HepG2 (cell line): ENCODE measurements around the gene VSNL1. TPM values are rescaled to one million over a fixed set of nuclear protein-coding genes. Genes with fewer than 3 reads are reported as not detected.
A peak's percentile ranks its signal among the peaks of the same experiment; 100 is the strongest.

Source experiments
- ATAC-seq: fragments of 200-7000 bp; cut with Tn5 transposase; 3 replicates; pipeline ENCODE4 v1.9.1; 2020; ENCODE audit warnings: mild to moderate bottlenecking, moderate library complexity
- BruUV-seq: library from RNA; stranded (reverse); fragments of 400-500 nt; replicated peaks from 2 replicates; lab custom pipeline; 2021; lab: Mats Ljungman, UMichigan
- CTCF ChIA-PET: fragments of 300-600 bp; formaldehyde crosslinking; extraction: SDS; loops from one replicate; lab custom pipeline; 2021; ENCODE audit warnings: low total read pairs, inconsistent platforms, low intra/inter-chr PET ratio; lab: Yijun Ruan, JAX
- POLR2A ChIA-PET: fragments of 350-600 bp; sonication (Branson Sonifier 250); formaldehyde crosslinking; loops from one replicate; lab custom pipeline; 2020; ENCODE audit warnings: antibody characterized with exemption, inconsistent platforms; lab: Yijun Ruan, JAX
- DNase-seq: peaks from one replicate; pipeline ENCODE4 v3.0.0-alpha.2; 2015; ENCODE audit warnings: low spot score
- FAIRE-seq: peaks from 3 replicates; lab custom pipeline; 2011; peaks lifted over from hg19 to GRCh38; lab: Jason Lieb, UNC
- H2AFZ ChIP-seq: one replicate; pipeline ENCODE4 v1.6.1; 2011; ENCODE audit warnings: low read length, inconsistent platforms
- H3K27ac ChIP-seq: fragments of 300-600 bp; 3 replicates; pipeline ENCODE4 v1.8.0; 2011; ENCODE audit warnings: mixed run types, mild to moderate bottlenecking, mixed read lengths, low read length, inconsistent platforms; ENCODE audit not compliant: insufficient read depth; ENCODE audit errors: extremely low read length
- H3K27me3 ChIP-seq, 2 experiments: fragments of 200-600 bp in 1 of 2; 2 replicates in 1 of 2; 3 replicates in 1 of 2; pipeline versions ENCODE4 v1.6.0 to v1.8.0; 2011; ENCODE audit warnings: low read length in 2 of 2, mild to moderate bottlenecking in 2 of 2, moderate library complexity in 2 of 2, inconsistent platforms in 1 of 2; ENCODE audit not compliant: insufficient read depth in 2 of 2, control insufficient read depth in 1 of 2
- H3K36me3 ChIP-seq, 2 experiments: fragments of 200-600 bp in 1 of 2; replicated peaks in 1 of 2; 2 replicates in 1 of 2; 3 replicates in 1 of 2; pipeline versions ENCODE4 v1.5.1 to v1.8.0; 2011; ENCODE audit warnings: low read length in 2 of 2, inconsistent platforms in 1 of 2; ENCODE audit not compliant: insufficient read depth in 2 of 2, control insufficient read depth in 1 of 2
- H3K4me1 ChIP-seq: 2 replicates; pipeline ENCODE4 v1.5.1; 2012; ENCODE audit warnings: low read length, inconsistent platforms; ENCODE audit not compliant: insufficient read depth
- H3K4me2 ChIP-seq: 2 replicates; pipeline ENCODE4 v1.6.0; 2011; ENCODE audit warnings: low read depth, low read length, inconsistent platforms
- H3K4me3 ChIP-seq, 3 experiments: fragments of 200-600 bp in 1 of 3; sonication (generic), shearing (Covaris generic) in 1 of 3; replicated peaks in 1 of 3; 2 replicates each; pipeline ENCODE4 v1.5.1; 2011 to 2016; ENCODE audit warnings: low read length in 3 of 3, inconsistent platforms in 2 of 3, low read depth in 2 of 3, mild to moderate bottlenecking in 2 of 3, control low read depth in 1 of 3, mixed read lengths in 1 of 3; ENCODE audit not compliant: insufficient read depth in 1 of 3
- H3K79me2 ChIP-seq: one replicate; pipeline ENCODE4 v1.6.1; 2011; ENCODE audit warnings: low read length, inconsistent platforms; ENCODE audit not compliant: insufficient read depth
- H3K9ac ChIP-seq: 2 replicates; pipeline ENCODE4 v1.6.0; 2011; ENCODE audit warnings: mild to moderate bottlenecking, low read depth, low read length, inconsistent platforms; ENCODE audit not compliant: insufficient read depth
- H3K9me3 ChIP-seq: 2 replicates; pipeline ENCODE4 v1.5.1; 2012; ENCODE audit warnings: mild to moderate bottlenecking, low read length
- H4K20me1 ChIP-seq: 2 replicates; pipeline ENCODE4 v1.6.0; 2011; ENCODE audit warnings: inconsistent platforms, mild to moderate bottlenecking, low read length, moderate library complexity; ENCODE audit not compliant: insufficient read depth
- HNRNPK ChIP-seq: fragments of 200-400 bp; formaldehyde crosslinking; IDR thresholded peaks from 2 replicates; pipeline ENCODE4 v1.6.1; 2018; ENCODE audit warnings: low read length, low read depth, moderate library complexity, mild to moderate bottlenecking; ENCODE audit not compliant: poor library complexity, severe bottlenecking
- MAFF ChIP-seq: IDR thresholded peaks from 2 replicates; pipeline ENCODE4 v1.6.1; 2011; ENCODE audit warnings: low read depth, low read length, improper control_type of control experiment
- MAFK ChIP-seq, 2 experiments: IDR thresholded peaks in 1 of 2; conservative IDR thresholded peaks in 1 of 2; 2 replicates each; pipeline ENCODE4 v1.6.1; 2011; ENCODE audit warnings: improper control_type of control experiment in 2 of 2, low read length in 2 of 2
- RBM22 ChIP-seq: fragments of 200-400 bp; formaldehyde crosslinking; optimal IDR thresholded peaks from 2 replicates; pipeline ENCODE3; 2017; ENCODE audit warnings: mild to moderate bottlenecking, low read length, moderate library complexity
- SIN3A ChIP-seq: IDR thresholded peaks from 2 replicates; pipeline ENCODE4 v1.6.1; 2011; ENCODE audit warnings: low read depth, mild to moderate bottlenecking, control low read depth, low read length, borderline replicate concordance
- SMARCC2 ChIP-seq: fragments of 450-650 bp; IDR thresholded peaks from 2 replicates; pipeline ENCODE4 v1.6.1; 2017; ENCODE audit warnings: antibody characterized with exemption, mild to moderate bottlenecking
- TGIF2 ChIP-seq: IDR thresholded peaks from 2 replicates; pipeline ENCODE4 v1.6.1; 2016; ENCODE audit warnings: control low read depth, missing compliant biosample characterization
- XBP1 ChIP-seq: sonication (generic); formaldehyde crosslinking; IDR thresholded peaks from 2 replicates; pipeline ENCODE4 v1.5.0; 2020; ENCODE audit warnings: missing genetic modification reagents
- ZFX ChIP-seq: sonication (generic); formaldehyde crosslinking; IDR thresholded peaks from 2 replicates; pipeline ENCODE4 v1.4.0; 2020; ENCODE audit warnings: mild to moderate bottlenecking, low read depth, missing genetic modification reagents, moderate library complexity
- ZNF136 ChIP-seq: sonication (generic); formaldehyde crosslinking; IDR thresholded peaks from 2 replicates; pipeline ENCODE4 v1.8.1; 2022; ENCODE audit warnings: low read depth, mild to moderate bottlenecking, moderate library complexity, missing genetic modification reagents
- ZNF160 ChIP-seq: sonication (generic); formaldehyde crosslinking; IDR thresholded peaks from 2 replicates; pipeline ENCODE4 v1.8.0; 2022; ENCODE audit warnings: mild to moderate bottlenecking, inconsistent platforms, missing genetic modification reagents
- ZNF263 ChIP-seq: sonication (generic); formaldehyde crosslinking; IDR thresholded peaks from 2 replicates; pipeline ENCODE4 v1.4.0; 2020; ENCODE audit warnings: missing genetic modification reagents
- ZNF577 ChIP-seq: sonication (generic); formaldehyde crosslinking; IDR thresholded peaks from 2 replicates; pipeline ENCODE4 v1.4.0; 2020; ENCODE audit warnings: mild to moderate bottlenecking, low read depth, missing genetic modification reagents, borderline replicate concordance
- WGBS: methylation state at CpG from one replicate; pipeline ENCODE4 v1.1.6; 2017; ENCODE audit warnings: low lambda C conversion rate; 5-methylcytosine and 5-hydroxymethylcytosine counted together
- in situ Hi-C: cut with HindIII; loops from 2 replicates; pipeline ENCODE4 v1.10.0; 2017; ENCODE audit warnings: low pct_unique_long_range_greater_than_20kb; ENCODE audit not compliant: extremely low pct_ligation_motif_present
- intact Hi-C: fragments of 100-400 bp; cut with micrococcal nuclease; formaldehyde crosslinking; loops from one replicate; pipeline ENCODE4 v1.10.0; 2022; ENCODE audit not compliant: unreplicated experiment
- polyA plus RNA-seq, 8 experiments: library from polyadenylated mRNA; depleted of rRNA in 3 of 8; stranded (reverse) in 7 of 8; unstranded in 1 of 8; fragments of >200 nt; fragmentation: Illumina TruSeq in 4 of 8; extraction: Trizol in 4 of 8; gene quantifications; 2 replicates each; pipeline versions ENCODE4 v1.2.1 to v1.2.3, GENCODE V29; 2011 to 2016; ENCODE audit warnings: low read depth in 4 of 8, missing spikeins in 1 of 8, mixed read lengths in 1 of 8; ENCODE audit not compliant: insufficient read depth in 1 of 8
- total RNA-seq, 5 experiments: library from RNA; depleted of rRNA; stranded (reverse); fragments of >200 nt; fragmentation: Illumina TruSeq; extraction: Trizol; gene quantifications; 2 replicates each; pipeline ENCODE4 v1.2.3, GENCODE V29; 2016; ENCODE audit warnings: low read depth in 1 of 5
- TF ChIP-seq, protein P1 (sequence below): sonication (generic); formaldehyde crosslinking; IDR thresholded peaks from 2 replicates; pipeline ENCODE4 v1.5.0; 2020; ENCODE audit warnings: missing genetic modification reagents
- TF ChIP-seq, protein P2 (sequence below): sonication (generic); formaldehyde crosslinking; IDR thresholded peaks from 2 replicates; pipeline ENCODE4 v1.4.0; 2020; ENCODE audit warnings: missing genetic modification reagents
- TF ChIP-seq, protein P3 (sequence below): sonication (generic); formaldehyde crosslinking; IDR thresholded peaks from 2 replicates; pipeline ENCODE4 v1.5.0; 2020; ENCODE audit warnings: mild to moderate bottlenecking, low read depth, missing genetic modification reagents, borderline replicate concordance
- TF ChIP-seq, protein P4 (sequence below): sonication (generic); formaldehyde crosslinking; IDR thresholded peaks from 2 replicates; pipeline ENCODE4 v1.5.0; 2020; ENCODE audit warnings: missing genetic modification reagents

The VSNL1 gene
- total and polyA plus RNA-seq, 2 of the 13 experiments (the other 11 are each of a cell fraction or from before 2014, with no cell fraction given) = 63.2 to 95.9 TPM

DNA sequence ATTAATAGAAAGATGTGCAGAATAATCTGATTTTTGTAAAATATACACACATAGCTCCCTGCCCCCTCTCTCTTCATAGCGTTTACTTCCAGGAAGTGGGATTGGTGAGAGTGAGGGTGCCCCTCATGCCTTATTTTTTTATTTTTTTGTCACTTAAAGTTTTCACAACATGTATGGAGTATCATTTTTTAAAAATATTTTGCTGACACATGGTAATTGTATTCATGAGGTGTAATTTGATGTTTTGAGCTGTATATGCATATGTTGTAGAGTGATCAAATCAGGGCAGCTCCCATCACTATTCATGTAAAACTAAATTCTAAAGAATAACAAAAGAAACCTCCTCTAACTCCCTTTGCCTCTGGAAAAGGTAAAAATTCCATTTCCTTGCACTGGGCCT, 74.7 kb downstream of the VSNL1 start:
- Histone ChIP-seq H3K4me1 (no peaks in the 10 kb centered on the region), H3K4me2 (no peak overlapping the region), H3K27ac (no peak overlapping the region), H3K79me2 (no peaks in the 10 kb centered on the region), H4K20me1 (no peaks in the 10 kb centered on the region), H3K4me3 (no peak overlapping the region), H2AFZ (no peak overlapping the region), H3K27me3 (no peaks in the 10 kb centered on the region), H3K9ac (no peak overlapping the region), H3K9me3 (no peaks in the 10 kb centered on the region), H3K36me3 (peaks cover 19 to 41% of the 10 kb centered on the region in 2 experiments; a peak in 4 of 5 replicates)
- ATAC-seq (no peak), FAIRE-seq (no peak), DNase-seq (no peak)
- BruUV-seq = no TSS peak
- WGBS = 98% methylated on average over 1 of the region's 1 CpG
- intact Hi-C loops = no loop called here
- TF ChIP-seq, protein P1, sequence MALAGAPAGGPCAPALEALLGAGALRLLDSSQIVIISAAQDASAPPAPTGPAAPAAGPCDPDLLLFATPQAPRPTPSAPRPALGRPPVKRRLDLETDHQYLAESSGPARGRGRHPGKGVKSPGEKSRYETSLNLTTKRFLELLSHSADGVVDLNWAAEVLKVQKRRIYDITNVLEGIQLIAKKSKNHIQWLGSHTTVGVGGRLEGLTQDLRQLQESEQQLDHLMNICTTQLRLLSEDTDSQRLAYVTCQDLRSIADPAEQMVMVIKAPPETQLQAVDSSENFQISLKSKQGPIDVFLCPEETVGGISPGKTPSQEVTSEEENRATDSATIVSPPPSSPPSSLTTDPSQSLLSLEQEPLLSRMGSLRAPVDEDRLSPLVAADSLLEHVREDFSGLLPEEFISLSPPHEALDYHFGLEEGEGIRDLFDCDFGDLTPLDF (CRISPR knock-in tag) = no peak
- TF ChIP-seq ZNF160 (CRISPR knock-in tag) (no peak), ZNF577 (CRISPR knock-in tag) (no peak), MAFK (conservative IDR thresholded peaks at IDR 0.05 in 1 of 2, IDR thresholded peaks at IDR 0.05 in 1 of 2; ENCODE audit: low read length in 2 of 2) (peak; percentile 89 to 97), MAFF (peak; percentile 94), SMARCC2 (no peak), ZNF136 (CRISPR knock-in tag) (no peak), ZNF263 (CRISPR knock-in tag) (no peak), RBM22 (no peak), XBP1 (CRISPR knock-in tag) (no peak), SIN3A (no peak), TGIF2 (no peak), HNRNPK (no peak), ZFX (CRISPR knock-in tag) (no peak)
- TF ChIP-seq, protein P2, sequence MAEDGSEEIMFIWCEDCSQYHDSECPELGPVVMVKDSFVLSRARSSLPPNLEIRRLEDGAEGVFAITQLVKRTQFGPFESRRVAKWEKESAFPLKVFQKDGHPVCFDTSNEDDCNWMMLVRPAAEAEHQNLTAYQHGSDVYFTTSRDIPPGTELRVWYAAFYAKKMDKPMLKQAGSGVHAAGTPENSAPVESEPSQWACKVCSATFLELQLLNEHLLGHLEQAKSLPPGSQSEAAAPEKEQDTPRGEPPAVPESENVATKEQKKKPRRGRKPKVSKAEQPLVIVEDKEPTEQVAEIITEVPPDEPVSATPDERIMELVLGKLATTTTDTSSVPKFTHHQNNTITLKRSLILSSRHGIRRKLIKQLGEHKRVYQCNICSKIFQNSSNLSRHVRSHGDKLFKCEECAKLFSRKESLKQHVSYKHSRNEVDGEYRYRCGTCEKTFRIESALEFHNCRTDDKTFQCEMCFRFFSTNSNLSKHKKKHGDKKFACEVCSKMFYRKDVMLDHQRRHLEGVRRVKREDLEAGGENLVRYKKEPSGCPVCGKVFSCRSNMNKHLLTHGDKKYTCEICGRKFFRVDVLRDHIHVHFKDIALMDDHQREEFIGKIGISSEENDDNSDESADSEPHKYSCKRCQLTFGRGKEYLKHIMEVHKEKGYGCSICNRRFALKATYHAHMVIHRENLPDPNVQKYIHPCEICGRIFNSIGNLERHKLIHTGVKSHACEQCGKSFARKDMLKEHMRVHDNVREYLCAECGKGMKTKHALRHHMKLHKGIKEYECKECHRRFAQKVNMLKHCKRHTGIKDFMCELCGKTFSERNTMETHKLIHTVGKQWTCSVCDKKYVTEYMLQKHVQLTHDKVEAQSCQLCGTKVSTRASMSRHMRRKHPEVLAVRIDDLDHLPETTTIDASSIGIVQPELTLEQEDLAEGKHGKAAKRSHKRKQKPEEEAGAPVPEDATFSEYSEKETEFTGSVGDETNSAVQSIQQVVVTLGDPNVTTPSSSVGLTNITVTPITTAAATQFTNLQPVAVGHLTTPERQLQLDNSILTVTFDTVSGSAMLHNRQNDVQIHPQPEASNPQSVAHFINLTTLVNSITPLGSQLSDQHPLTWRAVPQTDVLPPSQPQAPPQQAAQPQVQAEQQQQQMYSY (CRISPR knock-in tag) = no peak
- TF ChIP-seq, protein P3, sequence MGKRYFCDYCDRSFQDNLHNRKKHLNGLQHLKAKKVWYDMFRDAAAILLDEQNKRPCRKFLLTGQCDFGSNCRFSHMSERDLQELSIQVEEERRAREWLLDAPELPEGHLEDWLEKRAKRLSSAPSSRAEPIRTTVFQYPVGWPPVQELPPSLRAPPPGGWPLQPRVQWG (CRISPR knock-in tag) = no peak
- TF ChIP-seq, protein P4, sequence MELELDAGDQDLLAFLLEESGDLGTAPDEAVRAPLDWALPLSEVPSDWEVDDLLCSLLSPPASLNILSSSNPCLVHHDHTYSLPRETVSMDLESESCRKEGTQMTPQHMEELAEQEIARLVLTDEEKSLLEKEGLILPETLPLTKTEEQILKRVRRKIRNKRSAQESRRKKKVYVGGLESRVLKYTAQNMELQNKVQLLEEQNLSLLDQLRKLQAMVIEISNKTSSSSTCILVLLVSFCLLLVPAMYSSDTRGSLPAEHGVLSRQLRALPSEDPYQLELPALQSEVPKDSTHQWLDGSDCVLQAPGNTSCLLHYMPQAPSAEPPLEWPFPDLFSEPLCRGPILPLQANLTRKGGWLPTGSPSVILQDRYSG = no peak
- ChIA-PET POLR2A (no interaction called here), CTCF (no interaction called here)
- in situ Hi-C loops = no loop called here
